GM13976 (cell line): ENCODE data around the gene ANKMY1.
"Not testable (repeated sequence)": the region's sequence is repeated elsewhere in the genome, so short reads cannot be mapped to it uniquely, and the experiment has no call there.

Experiments
- DNase-seq: peaks from one replicate; pipeline ENCODE4 v3.0.0; 2012; ENCODE audit warnings: low spot score
- in situ Hi-C: fragments of 300-500 bp; cut with MboI; formaldehyde crosslinking; loops from one replicate; pipeline ENCODE4 v1.12.0; 2022; ENCODE audit warnings: low sequenced_read_pairs, mixed read lengths, inconsistent platforms; ENCODE audit not compliant: unreplicated experiment
- TF ChIP-seq, protein P1 (sequence below): IDR thresholded peaks from 2 replicates; pipeline ENCODE4 v1.5.1; 2012; ENCODE audit warnings: borderline replicate concordance, mild to moderate bottlenecking; ENCODE audit not compliant: insufficient read depth; ENCODE audit errors: extremely low read depth, missing control alignments, control extremely low read depth

The ANKMY1 gene

DNA sequence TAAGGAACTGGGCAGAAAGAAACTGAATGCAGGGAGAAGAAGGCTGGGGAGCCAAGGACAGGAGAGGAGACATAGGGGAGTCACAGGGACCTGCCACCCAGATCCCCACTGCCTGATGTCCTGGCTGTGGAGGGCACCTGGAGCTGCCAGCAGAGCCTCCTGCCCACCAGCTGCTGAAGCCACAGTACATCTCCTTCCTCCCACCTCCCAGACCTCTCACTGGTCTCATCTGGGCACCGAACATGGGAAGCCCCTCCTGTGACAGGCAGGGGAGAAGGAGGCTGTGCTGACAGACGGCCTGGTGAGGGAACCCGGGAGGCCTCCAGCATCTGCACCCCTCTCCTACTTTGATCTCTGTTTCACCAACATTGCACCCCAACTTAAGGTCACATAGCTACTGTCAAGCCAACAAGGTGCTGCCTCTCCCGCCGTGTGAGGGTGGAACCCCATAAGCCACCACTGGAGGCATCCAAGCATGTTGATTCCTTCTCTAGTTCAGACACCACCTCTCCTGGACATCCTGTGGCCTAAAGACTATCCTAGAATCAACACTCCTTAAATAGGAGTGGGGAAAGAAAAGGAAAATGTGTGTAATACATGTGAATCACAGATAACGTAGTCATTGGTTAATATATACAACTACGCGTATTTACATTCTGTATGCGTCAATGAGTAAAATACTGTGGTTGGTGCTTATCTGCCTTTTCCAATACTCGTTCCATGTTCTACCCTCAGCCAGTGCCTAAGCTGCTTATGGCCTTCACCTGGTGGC, 7.0 kb upstream of the ANKMY1 start:
- no peak for DNase-seq
- TF ChIP-seq, protein P1, sequence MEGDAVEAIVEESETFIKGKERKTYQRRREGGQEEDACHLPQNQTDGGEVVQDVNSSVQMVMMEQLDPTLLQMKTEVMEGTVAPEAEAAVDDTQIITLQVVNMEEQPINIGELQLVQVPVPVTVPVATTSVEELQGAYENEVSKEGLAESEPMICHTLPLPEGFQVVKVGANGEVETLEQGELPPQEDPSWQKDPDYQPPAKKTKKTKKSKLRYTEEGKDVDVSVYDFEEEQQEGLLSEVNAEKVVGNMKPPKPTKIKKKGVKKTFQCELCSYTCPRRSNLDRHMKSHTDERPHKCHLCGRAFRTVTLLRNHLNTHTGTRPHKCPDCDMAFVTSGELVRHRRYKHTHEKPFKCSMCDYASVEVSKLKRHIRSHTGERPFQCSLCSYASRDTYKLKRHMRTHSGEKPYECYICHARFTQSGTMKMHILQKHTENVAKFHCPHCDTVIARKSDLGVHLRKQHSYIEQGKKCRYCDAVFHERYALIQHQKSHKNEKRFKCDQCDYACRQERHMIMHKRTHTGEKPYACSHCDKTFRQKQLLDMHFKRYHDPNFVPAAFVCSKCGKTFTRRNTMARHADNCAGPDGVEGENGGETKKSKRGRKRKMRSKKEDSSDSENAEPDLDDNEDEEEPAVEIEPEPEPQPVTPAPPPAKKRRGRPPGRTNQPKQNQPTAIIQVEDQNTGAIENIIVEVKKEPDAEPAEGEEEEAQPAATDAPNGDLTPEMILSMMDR: no peak
- in situ Hi-C loops: no loop called here

DNA sequence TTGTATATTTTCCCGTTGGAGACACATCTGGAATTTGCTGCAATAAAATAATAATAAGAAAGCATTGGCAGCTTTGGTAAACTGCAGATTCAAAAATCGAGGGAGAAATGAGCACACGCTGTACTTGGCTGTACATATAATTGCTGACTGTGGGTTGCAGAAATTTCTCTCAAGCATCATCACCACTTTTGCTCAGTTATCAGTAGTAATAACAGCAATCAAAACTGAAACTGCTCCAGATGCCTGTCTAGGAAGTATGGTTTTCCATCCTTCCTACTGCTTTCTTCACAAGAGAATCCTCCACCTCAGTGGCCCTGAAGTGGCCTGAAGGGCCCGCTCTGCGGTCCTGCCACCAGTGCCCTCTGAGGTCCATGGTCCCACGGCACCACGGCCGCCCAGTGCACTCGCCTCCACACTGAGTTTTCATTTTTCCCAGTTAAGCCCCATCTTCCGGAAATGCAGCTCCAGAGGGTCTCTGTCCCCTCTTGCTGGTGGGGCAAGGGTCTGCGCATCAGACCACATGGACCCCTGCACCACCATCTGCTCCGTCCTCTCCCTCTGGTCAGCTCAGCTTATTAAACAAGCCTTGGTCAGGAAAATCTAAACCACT, 6.3 kb upstream of the ANKMY1 start:
- TF ChIP-seq, protein P1: no peak
- DNase-seq: no peak
- in situ Hi-C loops: no loop called here

DNA sequence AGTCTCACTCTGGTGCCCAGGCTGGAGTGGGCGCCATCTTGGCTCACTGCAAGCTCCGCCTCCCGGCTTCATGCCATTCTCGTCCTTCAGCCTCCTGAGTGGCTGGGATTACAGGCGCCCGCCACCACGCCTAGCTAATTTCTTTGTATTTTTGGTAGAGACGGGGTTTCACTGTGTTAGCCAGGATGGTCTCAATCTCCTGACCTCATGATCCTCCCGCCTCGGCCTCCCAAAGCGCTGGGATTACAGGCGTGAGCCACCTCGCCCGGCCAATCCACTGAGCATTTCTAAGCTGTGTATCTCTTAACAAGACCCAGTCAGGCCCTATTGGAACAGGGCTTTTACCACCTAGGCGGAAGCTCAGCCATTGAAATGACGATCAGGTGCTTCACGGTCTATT, 5.4 kb upstream of the ANKMY1 start:
- in situ Hi-C loops, DNase-seq: not testable (repeated sequence)

DNA sequence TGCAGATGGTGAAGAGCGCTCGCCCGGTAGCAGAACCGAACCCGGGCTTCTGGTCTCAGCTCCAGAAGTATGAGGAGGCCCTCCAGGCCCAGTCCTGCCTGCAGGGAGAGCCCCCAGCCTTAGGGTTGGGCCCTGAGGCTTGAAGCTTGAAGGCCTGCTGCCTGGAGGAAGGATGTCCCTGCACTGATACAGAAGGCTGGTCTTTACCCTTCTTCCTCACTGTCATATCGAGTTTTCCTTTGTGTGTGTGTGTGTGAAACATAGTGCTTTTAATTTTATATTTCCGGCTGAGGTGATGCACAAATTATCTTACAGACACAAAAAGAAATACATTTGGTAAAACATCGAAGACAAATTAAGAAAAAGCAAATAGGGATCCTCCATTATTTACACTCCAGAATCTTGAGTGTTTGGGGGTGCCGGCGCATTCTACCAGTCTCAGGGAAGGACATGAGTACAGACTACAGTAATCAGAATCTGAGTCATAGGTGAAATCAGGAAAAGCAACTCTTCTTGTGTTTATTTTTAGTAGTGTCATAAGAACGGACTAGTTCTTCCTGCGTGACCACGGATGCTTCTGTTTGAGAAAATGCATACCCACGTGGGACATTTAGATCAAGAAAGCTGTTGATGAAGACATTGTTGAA, 3.7 kb upstream of the ANKMY1 start:
- in situ Hi-C loops: no loop called here
- DNase-seq: peak; percentile 34
- TF ChIP-seq, protein P1: no peak

DNA sequence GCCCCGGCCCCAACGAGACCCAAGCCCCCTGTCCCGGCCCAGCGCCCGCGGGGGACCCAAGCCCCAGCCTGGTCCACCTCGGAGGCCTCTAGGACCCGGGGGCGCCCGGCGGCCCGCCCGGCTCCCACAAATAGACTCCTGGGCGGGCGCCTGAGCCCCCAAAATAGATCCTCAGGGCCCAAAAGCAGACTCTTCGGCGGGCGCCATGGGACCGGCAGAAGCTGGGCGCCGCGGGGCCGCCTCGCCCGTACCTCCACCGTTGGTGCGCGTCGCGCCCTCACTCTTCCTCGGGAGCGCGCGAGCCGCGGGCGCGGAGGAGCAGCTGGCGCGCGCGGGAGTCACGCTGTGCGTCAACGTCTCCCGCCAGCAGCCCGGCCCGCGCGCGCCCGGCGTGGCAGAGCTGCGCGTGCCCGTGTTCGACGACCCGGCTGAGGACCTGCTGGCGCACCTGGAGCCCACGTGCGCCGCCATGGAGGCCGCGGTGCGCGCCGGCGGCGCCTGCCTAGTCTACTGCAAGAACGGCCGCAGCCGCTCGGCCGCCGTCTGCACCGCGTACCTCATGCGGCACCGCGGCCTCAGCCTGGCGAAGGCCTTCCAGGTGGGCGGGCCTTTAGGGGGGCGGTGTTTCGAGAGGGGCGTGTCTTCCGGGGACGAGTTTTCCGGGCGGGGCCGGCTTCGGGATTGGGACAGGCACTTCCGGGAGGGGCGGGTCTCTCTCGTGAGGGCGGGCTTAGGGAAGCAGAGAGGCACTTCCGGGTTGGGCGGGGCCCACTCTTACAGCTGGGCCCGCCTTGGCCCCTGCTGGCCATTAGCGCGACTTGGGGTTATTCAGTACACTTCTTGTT, 2.9 kb upstream of the ANKMY1 start:
- peak; percentile 97 for DNase-seq
- in situ Hi-C loops: no loop called here
- TF ChIP-seq, protein P1: no peak

DNA sequence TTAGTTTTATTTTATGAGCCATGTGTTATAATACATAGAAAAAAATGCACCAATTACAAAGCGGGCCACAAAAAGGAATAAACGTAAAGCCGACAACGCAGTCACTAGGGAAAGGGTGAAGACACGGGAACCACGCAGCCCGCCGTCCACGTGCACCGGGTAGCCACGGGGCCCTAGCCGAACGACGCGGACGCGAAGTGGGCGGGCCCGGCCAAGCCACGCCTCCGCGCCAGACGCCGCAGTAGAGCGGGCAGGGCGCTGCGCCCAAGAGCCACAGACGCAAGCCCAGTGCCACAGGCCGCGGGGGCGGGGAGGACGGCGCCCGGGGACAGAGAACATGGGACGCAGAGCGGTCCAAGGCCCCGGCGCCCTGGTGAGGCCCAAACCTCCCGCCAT, 2.3 kb upstream of the ANKMY1 start, which contains the start of gene DUSP28:
Gene DUSP28 (plus strand): TSS at position 274 of the 396 bp plus-strand sequence. CDS start 328 bp downstream, outside the sequence.
- in situ Hi-C loops: no loop called here
- peak; percentile 92 for DNase-seq
- TF ChIP-seq, protein P1: no peak

DNA sequence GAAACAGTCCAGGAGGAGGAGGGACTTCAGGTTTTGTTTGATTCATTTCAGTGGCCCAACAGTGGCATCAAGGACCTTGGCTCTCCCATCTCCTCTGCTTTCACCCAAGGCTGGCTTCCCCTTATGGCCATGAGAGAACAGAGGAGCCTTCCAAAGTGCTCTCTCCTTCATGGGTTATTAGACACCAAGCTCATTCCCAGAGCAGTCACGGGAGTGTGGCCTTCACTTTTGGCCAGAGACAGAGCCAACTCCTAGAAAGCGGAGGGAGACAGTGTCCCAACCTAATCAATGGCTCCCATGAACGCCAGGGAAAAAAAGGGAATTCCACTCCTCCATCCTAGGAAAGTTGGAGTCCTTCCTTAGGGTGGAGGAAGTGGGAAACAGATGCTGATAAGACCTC, 1.5 kb upstream of the ANKMY1 start:
- in situ Hi-C loops: no loop called here
- TF ChIP-seq, protein P1: no peak
- DNase-seq: no peak
